ENCODE results near the gene MAP2K2. TPM values are rescaled to one million over a fixed set of nuclear protein-coding genes. Genes with fewer than 3 reads are reported as not detected.
A peak's percentile ranks its signal among the peaks of the same experiment; 100 is the strongest.

Gene MAP2K2
- total and polyA plus RNA-seq, 5 experiments from 2014 or later = 48.0 to 134 (median 101) TPM

GRCh38 chr19:4061178-4061682 lies 62.7 kb downstream of the MAP2K2 start:
- Mint-ChIP-seq H3K36me3 (peaks cover 0 to 19% (median 0%) of the 10 kb centered on the region in 3 donors), H3K9me3 (no peaks in the 10 kb centered on the region), H3K27me3 (no peaks in the 10 kb centered on the region), H3K4me1 (peaks cover 4 to 45% (median 35%) of the 10 kb centered on the region in 4 donors), H3K4me3 (peak overlapping the region in 6 of 10 donors; percentile 54 to 80 (median 70)), H3K27ac (peak overlapping the region in 6 of 10 donors; percentile 19 to 93 (median 82))
- ATAC-seq = no peak
- no peak for DNase-seq
- POLR2A ChIA-PET = interaction anchor here (0.6 to 3.1 kb wide), 4 partner anchors 43 to 76 kb away, joined by 4 to 12 read pairs (median 7); partner anchors contain the start of gene EEF2

- DNase-seq (no peak), ATAC-seq (no peak)
- Mint-ChIP-seq H3K27ac (peak overlapping the region in 9 of 10 donors; percentile 19 to 93 (median 87)), H3K4me3 (peak overlapping the region; percentile 24 to 81 (median 67)), H3K36me3 (peaks cover 0 to 24% (median 2%) of the 10 kb centered on the region in 3 donors), H3K27me3 (no peaks in the 10 kb centered on the region), H3K9me3 (no peaks in the 10 kb centered on the region), H3K4me1 (peaks cover 6 to 51% (median 40%) of the 10 kb centered on the region in 4 donors)
- POLR2A ChIA-PET = interaction anchor here (0.5 to 2.0 kb wide), 5 partner anchors 8 to 74 kb away, joined by 3 to 10 read pairs (median 4); no protein-coding TSS in a partner anchor
These were observed 63.2 kb downstream of the MAP2K2 start for GRCh38 chr19:4060621-4061177.

DNA sequence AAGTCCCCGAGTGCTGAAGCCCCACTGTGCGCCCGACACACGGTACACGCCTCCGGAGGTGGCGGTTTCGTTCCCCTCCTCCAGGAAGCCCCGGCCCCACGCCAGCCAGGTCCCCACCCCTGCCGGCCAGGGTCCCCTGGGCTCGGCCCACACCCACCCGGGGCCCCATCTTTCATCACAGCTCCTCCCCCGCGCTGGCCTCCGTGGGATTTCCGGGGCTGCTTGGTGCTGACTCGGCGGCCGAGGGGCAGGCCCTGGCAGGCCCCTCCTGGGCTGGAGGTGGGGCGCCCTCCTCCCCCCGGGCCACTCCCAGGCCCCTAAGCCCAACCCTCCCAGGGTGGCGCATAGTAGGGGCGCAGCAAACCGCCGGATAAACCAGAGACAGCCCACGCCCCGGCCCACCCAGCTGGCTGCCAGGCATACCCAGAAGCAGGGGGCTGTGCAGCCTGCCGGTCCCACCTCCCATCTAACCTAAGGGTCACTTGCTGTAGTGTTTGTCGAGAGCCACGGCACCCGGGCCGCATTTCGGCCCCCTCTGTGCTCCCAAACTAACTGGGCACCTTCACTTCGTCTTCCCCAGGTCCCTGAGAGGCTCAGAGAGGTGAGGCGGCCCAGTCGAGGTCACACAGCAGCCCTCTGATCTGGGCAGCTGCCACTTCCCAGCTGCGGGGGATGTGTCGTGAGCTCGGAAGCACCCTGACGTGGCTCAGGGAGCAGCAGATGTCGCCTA lies 63.9 kb downstream of the MAP2K2 start:
- Mint-ChIP-seq H3K27me3 (no peaks in the 10 kb centered on the region), H3K36me3 (peaks cover 0 to 30% (median 2%) of the 10 kb centered on the region in 3 donors), H3K27ac (peak overlapping the region; percentile 61 to 93 (median 86)), H3K9me3 (no peaks in the 10 kb centered on the region), H3K4me3 (peak overlapping the region; percentile 24 to 81 (median 67)), H3K4me1 (peaks cover 8 to 55% (median 42%) of the 10 kb centered on the region in 4 donors)
- DNase-seq (peak in 5 of 10 donors; percentile 36 to 54 (median 49)), ATAC-seq (peak; percentile 28 to 46)
- POLR2A ChIA-PET = interaction anchor here (0.5 to 2.0 kb wide), 7 partner anchors 9 to 73 kb away, joined by 3 to 10 read pairs (median 4); no protein-coding TSS in a partner anchor

GRCh38 chr19:4059453-4059871 lies 64.5 kb downstream of the MAP2K2 start:
- no peak for ATAC-seq
- Mint-ChIP-seq H3K27ac (peak overlapping the region in 5 of 10 donors; percentile 32 to 88 (median 83)), H3K4me3 (peak overlapping the region in 6 of 10 donors; percentile 4 to 70 (median 46)), H3K4me1 (peaks cover 8 to 55% (median 42%) of the 10 kb centered on the region in 4 donors), H3K9me3 (no peaks in the 10 kb centered on the region), H3K36me3 (peaks cover 0 to 30% (median 2%) of the 10 kb centered on the region in 3 donors), H3K27me3 (no peaks in the 10 kb centered on the region)
- no peak for DNase-seq
- POLR2A ChIA-PET = interaction anchor here (0.5 to 1.4 kb wide), 4 partner anchors 25 to 71 kb away, joined by 3 to 4 read pairs (median 4); no protein-coding TSS in a partner anchor

DNA sequence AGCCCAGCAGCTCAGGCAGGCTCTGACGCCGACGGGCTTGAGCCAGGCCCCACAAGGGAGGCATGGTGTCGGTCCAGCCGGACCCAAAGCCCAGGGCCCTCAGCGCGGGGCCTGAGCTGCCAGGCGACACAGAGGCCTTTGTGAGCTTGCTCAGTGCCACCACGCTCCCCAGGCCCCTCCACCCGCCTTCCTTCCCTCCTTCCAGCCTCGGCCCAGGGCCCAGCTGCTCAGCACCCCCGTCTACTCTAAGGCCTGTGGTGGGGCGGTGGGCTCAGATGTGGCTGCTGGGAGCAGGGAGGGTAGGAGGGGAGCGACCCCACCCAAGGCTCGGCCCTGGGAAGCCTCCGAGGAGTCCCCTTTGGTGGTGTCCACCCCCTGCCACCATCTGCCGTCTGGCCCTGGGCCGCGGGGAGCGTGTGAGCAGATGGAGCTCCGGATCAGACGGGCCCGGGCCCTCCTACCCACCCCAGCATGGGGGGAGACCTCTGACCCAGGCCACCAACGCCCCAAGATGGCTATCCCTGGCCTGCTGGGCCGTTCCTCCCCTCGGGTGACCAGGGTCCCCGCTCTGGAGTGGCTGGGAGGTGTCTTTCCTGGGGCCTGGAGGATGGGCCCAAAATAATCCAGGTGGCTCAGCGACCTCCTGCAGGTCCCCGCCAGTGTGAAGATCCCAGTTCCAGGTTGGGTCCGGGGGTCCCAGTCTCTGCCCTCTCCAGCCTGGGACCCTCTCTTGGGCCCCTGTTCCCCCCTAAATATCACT lies 65.0 kb downstream of the MAP2K2 start:
- H3K36me3 Mint-ChIP-seq = peaks cover 0 to 31% (median 2%) of the 10 kb centered on the region in 3 donors
- H3K4me3 Mint-ChIP-seq = peak overlapping the region in 4 of 10 donors; percentile 4 to 70 (median 52)
- POLR2A ChIA-PET = interaction anchor here (0.5 to 1.4 kb wide), 6 partner anchors 13 to 1615 kb away, joined by 3 to 6 read pairs (median 4); no protein-coding TSS in a partner anchor
- H3K27ac Mint-ChIP-seq = peak overlapping the region in 5 of 10 donors; percentile 32 to 84 (median 68)
- H3K9me3 Mint-ChIP-seq = no peaks in the 10 kb centered on the region
- ATAC-seq = no peak
- no peaks in the 10 kb centered on the region for H3K27me3 Mint-ChIP-seq
- DNase-seq = no peak
- H3K4me1 Mint-ChIP-seq = peaks cover 8 to 52% (median 41%) of the 10 kb centered on the region in 4 donors

GRCh38 chr19:4057931-4058692 lies 65.8 kb downstream of the MAP2K2 start:
- no peaks in the 10 kb centered on the region for H3K27me3 Mint-ChIP-seq
- peaks cover 14 to 53% (median 42%) of the 10 kb centered on the region in 4 donors for H3K4me1 Mint-ChIP-seq
- POLR2A ChIA-PET = interaction anchor here (0.5 to 1.4 kb wide), 7 partner anchors 13 to 1616 kb away, joined by 3 to 6 read pairs (median 4); no protein-coding TSS in a partner anchor
- DNase-seq = peak in 1 of 10 donors; percentile 36
- ATAC-seq = peak; percentile 8 to 13
- peaks cover 6 to 39% (median 10%) of the 10 kb centered on the region in 3 donors for H3K36me3 Mint-ChIP-seq
- peak overlapping the region in 5 of 10 donors; percentile 24 to 66 (median 45) for H3K4me3 Mint-ChIP-seq
- no peaks in the 10 kb centered on the region for H3K9me3 Mint-ChIP-seq
- H3K27ac Mint-ChIP-seq = peak overlapping the region in 8 of 10 donors; percentile 56 to 92 (median 82)

- Mint-ChIP-seq H3K27me3 (no peaks in the 10 kb centered on the region), H3K27ac (peak overlapping the region in 1 of 10 donors; percentile 29), H3K36me3 (peaks cover 6 to 56% (median 18%) of the 10 kb centered on the region in 3 donors), H3K4me3 (no peak overlapping the region), H3K9me3 (no peaks in the 10 kb centered on the region), H3K4me1 (peaks cover 25 to 48% (median 43%) of the 10 kb centered on the region in 4 donors)
- DNase-seq (no peak), ATAC-seq (no peak)
- POLR2A ChIA-PET = no interaction called here
These were observed 68.7 kb downstream of the MAP2K2 start for GRCh38 chr19:4055209-4055552.

DNA sequence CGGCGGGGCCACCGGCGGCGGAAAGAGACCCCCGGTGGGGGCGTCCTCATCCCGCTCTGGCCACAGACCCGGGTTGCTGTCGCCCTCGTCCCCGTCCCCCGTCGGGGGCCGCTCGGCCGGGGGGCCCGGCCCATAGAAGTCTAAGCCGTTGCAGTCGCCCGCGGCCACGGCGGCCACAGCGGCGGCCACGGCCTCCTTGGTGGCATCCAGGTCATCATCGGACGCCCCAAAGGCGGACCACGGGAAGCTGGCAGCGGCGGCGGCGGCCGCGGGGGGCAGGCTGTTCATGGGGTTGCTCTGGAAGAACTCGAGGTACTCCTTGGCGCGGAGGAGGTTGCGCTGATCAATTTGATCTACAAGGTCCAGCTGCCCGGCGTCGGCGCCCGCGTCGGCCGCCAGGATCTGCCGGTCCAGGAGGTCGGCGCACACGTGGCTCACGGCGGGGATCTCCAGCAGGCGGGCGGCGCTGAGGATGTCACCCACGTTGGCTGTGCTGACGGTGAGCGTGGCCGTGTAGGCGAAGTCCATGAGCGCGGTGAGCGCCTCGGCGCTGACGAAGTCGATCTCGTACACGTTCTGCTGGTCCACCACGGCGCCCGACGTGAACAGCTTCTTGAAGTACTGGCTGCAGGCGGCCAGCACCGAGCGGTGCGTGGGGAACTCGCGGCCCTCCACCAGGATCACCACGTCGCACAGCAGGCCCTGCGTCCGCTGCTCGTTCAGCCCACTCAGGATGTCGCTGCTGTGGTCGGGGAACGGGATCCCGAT lies 69.3 kb downstream of the MAP2K2 start:
- Mint-ChIP-seq H3K9me3 (no peaks in the 10 kb centered on the region), H3K27ac (no peak overlapping the region), H3K36me3 (peaks cover 6 to 62% (median 18%) of the 10 kb centered on the region in 3 donors), H3K4me1 (peaks cover 26 to 52% (median 47%) of the 10 kb centered on the region in 4 donors), H3K4me3 (no peak overlapping the region), H3K27me3 (no peaks in the 10 kb centered on the region)
- no peak for ATAC-seq
- POLR2A ChIA-PET = no interaction called here
- DNase-seq = no peak

GRCh38 chr19:4053423-4054324 lies 70.2 kb downstream of the MAP2K2 start:
- peak overlapping the region in 8 of 10 donors; percentile 19 to 72 (median 48) for H3K4me3 Mint-ChIP-seq
- H3K27me3 Mint-ChIP-seq = no peaks in the 10 kb centered on the region
- H3K4me1 Mint-ChIP-seq = peaks cover 27 to 53% (median 48%) of the 10 kb centered on the region in 4 donors
- H3K27ac Mint-ChIP-seq = peak overlapping the region in 8 of 10 donors; percentile 63 to 91 (median 79)
- DNase-seq = no peak
- ATAC-seq = no peak
- H3K36me3 Mint-ChIP-seq = peaks cover 6 to 70% (median 18%) of the 10 kb centered on the region in 3 donors
- POLR2A ChIA-PET = interaction anchor here (1.2 kb wide), 1 partner anchor 9 kb away, joined by 4 read pairs; no protein-coding TSS in a partner anchor
- H3K9me3 Mint-ChIP-seq = no peaks in the 10 kb centered on the region

GRCh38 chr19:4052993-4053422 lies 70.9 kb downstream of the MAP2K2 start:
- H3K4me1 Mint-ChIP-seq = peaks cover 27 to 53% (median 47%) of the 10 kb centered on the region in 4 donors
- no peaks in the 10 kb centered on the region for H3K27me3 Mint-ChIP-seq
- H3K9me3 Mint-ChIP-seq = no peaks in the 10 kb centered on the region
- peak overlapping the region in 8 of 10 donors; percentile 43 to 91 (median 79) for H3K27ac Mint-ChIP-seq
- no peak for DNase-seq
- peaks cover 6 to 77% (median 18%) of the 10 kb centered on the region in 3 donors for H3K36me3 Mint-ChIP-seq
- POLR2A ChIA-PET = interaction anchor here (1.2 kb wide), 1 partner anchor 9 kb away, joined by 4 read pairs; no protein-coding TSS in a partner anchor
- ATAC-seq = no peak
- H3K4me3 Mint-ChIP-seq = peak overlapping the region in 8 of 10 donors; percentile 19 to 72 (median 42)

Measured in naive thymus-derived CD8-positive, alpha-beta T cell (primary cell).